Activated CD4-positive, alpha-beta memory T cell treated with anti-CD3 and anti-CD28 coated beads for 36 hours (primary cell): ENCODE data around the gene AQP12A. TPM values are rescaled to one million over a fixed set of nuclear protein-coding genes. Genes with fewer than 3 reads are reported as not detected.
"Not testable (repeated sequence)": the region's sequence is repeated elsewhere in the genome, so short reads cannot be mapped to it uniquely, and the experiment has no call there.

Experiments used
- CTCF ChIA-PET: fragments of 350-600 bp; sonication (Branson Sonifier 250); formaldehyde crosslinking; loops from one replicate; lab custom pipeline; 2021; ENCODE audit warnings: antibody characterized with exemption, inconsistent platforms; lab: Charles Lee
- POLR2A ChIA-PET: fragments of 350-600 bp; sonication (Branson Sonifier 250); formaldehyde crosslinking; loops from one replicate; lab custom pipeline; 2021; ENCODE audit warnings: antibody characterized with exemption; lab: Charles Lee
- DNase-seq: peaks from one replicate; pipeline ENCODE4 v3.0.0-alpha.2; 2020
- H3K27ac Mint-ChIP-seq: one replicate; pipeline ENCODE4 v1.8.0; 2021; ENCODE audit warnings: mixed read lengths
- H3K27me3 Mint-ChIP-seq: one replicate; pipeline ENCODE4 v1.8.0; 2021; ENCODE audit warnings: mixed read lengths
- H3K36me3 Mint-ChIP-seq: one replicate; pipeline ENCODE4 v1.8.0; 2021; ENCODE audit warnings: mixed read lengths
- H3K4me1 Mint-ChIP-seq: one replicate; pipeline ENCODE4 v1.8.0; 2021; ENCODE audit warnings: low read depth, mixed read lengths
- H3K4me3 Mint-ChIP-seq: one replicate; pipeline ENCODE4 v1.8.0; 2021; ENCODE audit warnings: mild to moderate bottlenecking, mixed read lengths
- H3K9me3 Mint-ChIP-seq: one replicate; pipeline ENCODE4 v1.8.0; 2021; ENCODE audit warnings: mixed read lengths
- intact Hi-C: fragments of 100-400 bp; cut with micrococcal nuclease; formaldehyde crosslinking; loops from one replicate; pipeline ENCODE4 v1.15.1; 2023
- total RNA-seq, 2 experiments: library from RNA; stranded (reverse); gene quantifications; one replicate each; pipeline ENCODE4 v1.2.3, GENCODE V29; 2021

Gene AQP12A
- total RNA-seq, 2 experiments from 2014 or later: not detected

GRCh38 chr2:240683980-240684728, 7.5 kb upstream of the AQP12A start:
- H3K36me3 Mint-ChIP-seq, CTCF ChIA-PET, intact Hi-C loops, H3K27me3 Mint-ChIP-seq, H3K9me3 Mint-ChIP-seq, H3K4me3 Mint-ChIP-seq, POLR2A ChIA-PET, H3K27ac Mint-ChIP-seq, DNase-seq, H3K4me1 Mint-ChIP-seq: not testable (repeated sequence)

- H3K4me1 Mint-ChIP-seq: peaks cover 7% of the 10 kb centered on the region
- no peaks in the 10 kb centered on the region for H3K36me3 Mint-ChIP-seq
- CTCF ChIA-PET: no interaction called here
- no peaks in the 10 kb centered on the region for H3K9me3 Mint-ChIP-seq
- H3K27me3 Mint-ChIP-seq: no peaks in the 10 kb centered on the region
- intact Hi-C loops: no loop called here
- no peak overlapping the region for H3K27ac Mint-ChIP-seq
- no peak overlapping the region for H3K4me3 Mint-ChIP-seq
- POLR2A ChIA-PET: no interaction called here
- DNase-seq: no peak
Measured at GRCh38 chr2:240685771-240686371, 5.8 kb upstream of the AQP12A start.

DNA sequence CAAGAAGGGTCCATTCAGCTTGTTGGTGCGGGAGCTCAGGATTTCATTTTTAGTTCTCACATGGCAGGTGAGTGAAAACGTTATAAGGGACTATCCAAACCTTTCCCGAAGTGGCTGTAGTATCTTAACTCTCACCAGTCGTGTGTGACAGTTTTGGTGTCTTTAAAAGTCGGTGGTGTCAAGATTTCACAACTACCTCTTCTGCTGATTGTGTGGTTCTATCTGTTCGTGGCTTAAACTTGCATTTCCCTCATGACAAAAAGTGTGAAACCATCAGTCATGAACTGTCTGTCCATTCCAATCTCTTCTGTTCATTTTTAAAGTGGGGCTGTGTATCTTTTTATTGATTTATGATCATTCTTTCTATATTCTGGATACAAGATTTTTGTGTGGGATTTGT, 5.2 kb upstream of the AQP12A start:
- no peaks in the 10 kb centered on the region for H3K36me3 Mint-ChIP-seq
- H3K27ac Mint-ChIP-seq: no peak overlapping the region
- H3K27me3 Mint-ChIP-seq: no peaks in the 10 kb centered on the region
- DNase-seq: no peak
- no peak overlapping the region for H3K4me3 Mint-ChIP-seq
- intact Hi-C loops: no loop called here
- peaks cover 8% of the 10 kb centered on the region for H3K4me1 Mint-ChIP-seq
- ChIA-PET POLR2A (no interaction called here), CTCF (no interaction called here)
- no peaks in the 10 kb centered on the region for H3K9me3 Mint-ChIP-seq

GRCh38 chr2:240687045-240687740, 4.5 kb upstream of the AQP12A start:
- Mint-ChIP-seq H3K4me3 (no peak overlapping the region), H3K27me3 (no peaks in the 10 kb centered on the region), H3K9me3 (no peaks in the 10 kb centered on the region), H3K27ac (no peak overlapping the region), H3K36me3 (no peaks in the 10 kb centered on the region), H3K4me1 (peaks cover 8% of the 10 kb centered on the region)
- intact Hi-C loops: no loop called here
- POLR2A ChIA-PET: no interaction called here
- CTCF ChIA-PET: no interaction called here
- no peak for DNase-seq

- Mint-ChIP-seq H3K27ac (no peak overlapping the region), H3K4me3 (no peak overlapping the region), H3K4me1 (peaks cover 8% of the 10 kb centered on the region), H3K9me3 (no peaks in the 10 kb centered on the region), H3K27me3 (no peaks in the 10 kb centered on the region), H3K36me3 (no peaks in the 10 kb centered on the region)
- ChIA-PET POLR2A (no interaction called here), CTCF (no interaction called here)
- intact Hi-C loops: no loop called here
- no peak for DNase-seq
Measured at GRCh38 chr2:240687741-240688552, 3.7 kb upstream of the AQP12A start.

DNA sequence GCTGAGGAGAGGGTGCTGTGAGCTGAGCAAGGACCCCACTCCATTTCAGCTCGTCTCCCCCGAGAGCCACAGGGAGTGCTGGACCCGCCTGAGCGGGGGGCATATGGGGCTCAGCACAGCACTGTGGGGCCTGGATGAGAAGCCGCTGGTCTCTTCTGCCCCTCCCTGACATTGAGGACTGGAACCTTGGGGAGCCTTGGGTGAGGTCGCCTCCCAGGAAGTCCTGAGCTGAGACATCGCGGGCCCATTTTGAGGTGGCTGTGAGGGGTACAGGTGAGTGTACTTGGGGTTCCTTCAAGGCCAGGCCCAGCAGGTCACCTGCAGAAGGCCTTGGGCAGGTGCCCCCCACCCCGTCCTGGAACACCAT, 3.1 kb upstream of the AQP12A start:
- Mint-ChIP-seq H3K27me3 (no peaks in the 10 kb centered on the region), H3K9me3 (no peaks in the 10 kb centered on the region), H3K27ac (no peak overlapping the region), H3K4me1 (peaks cover 7% of the 10 kb centered on the region), H3K4me3 (no peak overlapping the region), H3K36me3 (no peaks in the 10 kb centered on the region)
- intact Hi-C loops: no loop called here
- POLR2A ChIA-PET: no interaction called here
- DNase-seq: no peak
- CTCF ChIA-PET: no interaction called here

GRCh38 chr2:240689975-240690374, 1.7 kb upstream of the AQP12A start:
- no peaks in the 10 kb centered on the region for H3K27me3 Mint-ChIP-seq
- CTCF ChIA-PET: no interaction called here
- peaks cover 2% of the 10 kb centered on the region for H3K4me1 Mint-ChIP-seq
- no peak for DNase-seq
- H3K9me3 Mint-ChIP-seq: no peaks in the 10 kb centered on the region
- H3K27ac Mint-ChIP-seq: no peak overlapping the region
- no peaks in the 10 kb centered on the region for H3K36me3 Mint-ChIP-seq
- POLR2A ChIA-PET: no interaction called here
- intact Hi-C loops: no loop called here
- no peak overlapping the region for H3K4me3 Mint-ChIP-seq

DNA sequence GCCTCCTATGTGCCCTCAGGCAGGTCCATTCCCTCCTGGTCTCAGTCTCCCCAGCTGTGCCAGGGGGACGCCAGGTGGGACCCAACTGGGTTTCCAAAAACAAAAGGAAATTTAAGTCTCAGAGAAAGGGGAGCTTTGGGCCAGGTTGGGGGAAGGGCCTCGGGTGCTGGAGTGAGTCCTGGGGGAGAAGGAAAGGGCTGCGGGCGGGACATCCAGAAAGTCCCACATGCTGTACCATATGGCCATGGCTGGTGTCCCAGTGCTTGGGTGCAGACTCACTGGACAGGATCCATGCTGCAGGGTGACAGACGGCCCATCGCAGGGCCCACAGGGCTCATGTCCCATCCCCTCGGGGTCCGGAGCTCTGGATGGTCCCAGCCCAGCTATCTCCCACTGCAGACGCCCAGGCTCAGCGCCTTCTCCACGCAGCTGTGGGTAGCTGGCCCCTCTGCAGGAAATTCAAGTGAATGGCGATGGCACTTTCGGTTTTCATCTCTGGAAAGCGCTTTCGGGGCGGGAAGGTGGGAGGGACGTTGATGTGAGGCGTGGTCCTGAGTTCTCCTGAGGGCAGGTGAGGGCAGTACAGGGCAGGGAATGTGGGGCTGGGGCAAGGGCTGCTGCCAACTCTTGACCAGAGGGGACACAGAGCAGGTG, 1.1 kb upstream of the AQP12A start:
- H3K4me3 Mint-ChIP-seq, DNase-seq, H3K27ac Mint-ChIP-seq, H3K36me3 Mint-ChIP-seq, H3K4me1 Mint-ChIP-seq, CTCF ChIA-PET, POLR2A ChIA-PET, H3K27me3 Mint-ChIP-seq, intact Hi-C loops, H3K9me3 Mint-ChIP-seq: not testable (repeated sequence)

DNA sequence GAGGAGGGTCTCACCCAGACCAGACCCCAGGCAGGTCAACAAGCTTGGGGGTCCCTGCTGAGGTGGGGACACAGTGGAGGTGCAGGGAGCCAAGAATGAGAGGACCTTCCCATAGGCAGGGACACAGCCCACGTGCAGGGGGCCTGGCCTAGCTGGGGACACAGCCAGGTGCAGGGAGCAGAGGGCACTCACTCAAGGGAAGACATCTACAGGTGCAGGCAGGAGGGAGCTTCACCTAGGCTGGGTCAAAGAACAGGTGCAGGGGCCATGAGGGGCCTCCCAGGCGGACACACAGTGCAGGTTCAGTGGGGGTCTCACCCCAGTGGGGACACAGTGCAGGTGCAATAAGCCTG, 615 bp upstream of the AQP12A start:
- DNase-seq, POLR2A ChIA-PET: not testable (repeated sequence)

DNA sequence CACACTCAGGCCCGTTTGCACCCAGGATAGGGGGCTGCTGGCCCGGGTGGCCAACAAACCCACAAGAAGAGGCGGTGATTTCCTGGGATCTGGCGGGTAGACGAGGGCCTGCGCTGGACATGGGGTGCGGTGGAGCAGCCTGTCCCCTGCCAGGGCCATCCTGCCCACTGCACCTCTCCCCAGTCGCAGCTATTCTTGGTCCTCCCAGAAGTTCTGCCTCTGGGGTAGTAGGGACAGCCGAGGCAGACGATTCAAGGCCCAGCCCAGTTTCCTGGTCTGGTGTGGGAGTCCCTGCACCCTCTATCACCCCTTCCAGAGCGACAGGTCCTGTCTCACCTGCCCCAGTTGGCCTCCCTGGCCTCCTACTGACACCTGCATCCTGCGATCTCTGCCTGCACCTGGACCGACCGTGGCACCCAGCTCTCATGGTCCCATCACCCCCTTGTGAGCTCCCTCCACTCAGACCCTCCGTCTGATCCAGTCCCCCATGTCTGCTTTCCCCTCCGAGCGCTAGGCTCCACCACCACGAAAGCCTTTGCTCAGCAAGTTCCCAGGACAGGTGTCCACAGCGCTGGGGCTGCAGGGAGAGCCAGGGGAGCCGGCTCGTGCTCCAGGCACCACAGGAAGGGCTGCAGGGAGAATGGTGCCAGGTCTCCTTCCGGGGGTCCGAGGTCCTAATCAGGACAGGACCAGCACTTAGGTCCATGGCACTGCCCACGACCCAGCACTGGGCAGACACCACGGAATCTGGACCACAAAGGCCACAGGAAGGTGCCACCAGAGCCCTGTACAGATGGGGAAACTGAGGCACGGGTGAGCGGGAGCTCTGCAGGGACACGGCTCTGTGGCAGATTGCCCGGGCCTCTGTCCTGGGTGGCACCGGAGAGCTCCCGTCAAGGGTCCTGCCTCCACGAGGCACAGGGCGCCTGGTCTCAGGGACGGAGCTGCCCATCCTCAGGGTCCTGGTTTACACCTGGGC, 1.2 kb downstream of the AQP12A start:
- H3K9me3 Mint-ChIP-seq, H3K36me3 Mint-ChIP-seq, intact Hi-C loops, CTCF ChIA-PET, H3K4me3 Mint-ChIP-seq, H3K27me3 Mint-ChIP-seq, DNase-seq, POLR2A ChIA-PET, H3K4me1 Mint-ChIP-seq, H3K27ac Mint-ChIP-seq: not testable (repeated sequence)

More for the DNA sequence above, 615 bp upstream of the AQP12A start:
- H3K36me3 Mint-ChIP-seq, H3K4me1 Mint-ChIP-seq, H3K9me3 Mint-ChIP-seq, H3K27ac Mint-ChIP-seq, H3K4me3 Mint-ChIP-seq, CTCF ChIA-PET, H3K27me3 Mint-ChIP-seq, intact Hi-C loops: not testable (repeated sequence)

DNA sequence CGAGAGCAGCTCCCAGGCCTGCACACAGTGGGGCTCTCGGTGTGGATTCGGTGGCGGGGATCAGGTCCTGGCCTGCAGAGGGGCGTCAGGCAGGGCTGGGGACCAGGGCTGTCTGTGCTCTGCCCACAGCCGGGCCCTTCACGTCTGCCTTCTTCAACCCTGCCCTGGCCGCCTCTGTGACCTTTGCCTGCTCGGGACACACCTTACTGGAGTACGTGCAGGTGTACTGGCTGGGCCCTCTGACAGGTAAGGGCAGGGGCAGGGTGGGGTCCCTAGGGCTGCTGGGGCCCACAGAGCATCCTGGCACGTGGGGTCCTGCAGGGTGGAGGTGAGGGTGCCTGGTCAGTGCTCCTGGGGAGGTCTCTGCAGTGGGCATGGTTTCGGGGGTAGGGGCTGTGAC, 2.6 kb downstream of the AQP12A start:
- H3K9me3 Mint-ChIP-seq, H3K27ac Mint-ChIP-seq, DNase-seq, intact Hi-C loops, POLR2A ChIA-PET, H3K4me3 Mint-ChIP-seq, CTCF ChIA-PET, H3K36me3 Mint-ChIP-seq, H3K4me1 Mint-ChIP-seq, H3K27me3 Mint-ChIP-seq: not testable (repeated sequence)
